Measurements from ENCODE around the gene FHOD1. TPM values are rescaled to one million over a fixed set of nuclear protein-coding genes. Genes with fewer than 3 reads are reported as not detected.

The FHOD1 gene
- total RNA-seq, 2 experiments from 2014 or later, result 102 to 105 TPM

DNA sequence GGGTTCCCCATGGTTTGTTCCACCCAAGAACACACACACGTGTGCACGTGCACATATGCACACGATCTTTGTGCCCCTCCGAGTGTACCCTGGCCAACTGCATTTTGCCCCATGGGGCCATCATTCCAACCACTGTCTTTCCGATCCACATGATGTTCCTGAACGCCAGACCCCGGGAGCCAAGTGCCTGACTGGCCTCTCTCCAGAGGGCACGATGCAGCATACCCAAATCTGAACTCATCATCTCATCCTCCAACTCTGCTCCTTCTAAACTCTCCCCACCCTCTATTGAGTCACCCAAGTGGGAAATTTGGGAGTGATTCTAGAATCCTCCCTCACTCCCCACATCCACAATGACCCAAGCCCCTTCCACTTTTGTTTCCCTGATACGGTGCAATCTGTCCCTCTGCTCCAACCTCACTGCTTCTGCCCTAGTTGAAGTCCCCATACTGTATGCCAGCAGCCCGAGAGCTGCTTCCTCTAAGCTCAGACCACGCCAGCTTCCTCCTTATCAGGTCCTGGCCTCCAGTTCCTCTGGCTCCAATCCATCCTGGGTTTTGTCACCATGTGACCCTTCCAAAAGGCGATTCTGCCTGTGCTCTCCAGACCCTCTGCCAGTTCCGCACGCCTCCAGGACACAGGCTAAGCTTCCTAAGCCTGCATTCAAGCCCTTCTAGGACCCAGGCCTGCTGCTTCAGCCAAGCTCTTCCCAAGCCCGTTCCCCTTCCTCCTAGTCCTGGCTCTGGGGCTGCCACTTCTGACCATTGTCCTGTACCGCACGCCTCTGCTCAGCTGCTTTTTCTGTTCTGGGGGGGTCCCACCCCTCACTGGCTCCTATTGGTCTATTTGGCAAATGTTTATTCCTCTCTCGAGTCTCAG lies 30.4 kb downstream of the FHOD1 start:
- TF ChIP-seq CTCF (IDR thresholded peaks at IDR 0.05), result no peak
- H3K36me3 Mint-ChIP-seq (ENCODE audit: low read depth), result no peaks in the 10 kb centered on the region
- POLR2A ChIA-PET, result interaction anchor here (1.2 to 1.5 kb wide), 3 partner anchors 10 to 27 kb away, joined by 3 to 5 read pairs (median 4); partner anchors contain the start of gene TMEM208
- no peak overlapping the region for H3K27ac Mint-ChIP-seq
- ATAC-seq, result no peak
- H3K4me3 Mint-ChIP-seq, result no peak overlapping the region
- H3K4me1 Mint-ChIP-seq (ENCODE audit: low read depth), result no peaks in the 10 kb centered on the region
- H3K9me3 Mint-ChIP-seq, result no peaks in the 10 kb centered on the region
- no peak for DNase-seq
- H3K27me3 Mint-ChIP-seq, result no peaks in the 10 kb centered on the region
- intact Hi-C loops (cut with micrococcal nuclease), result no loop called here
- CTCF ChIA-PET, result interaction anchor here (2.3 kb wide), 1 partner anchor 19 kb away, joined by 8 read pairs; no protein-coding TSS in a partner anchor

- DNase-seq (no peak), ATAC-seq (no peak)
- Mint-ChIP-seq H3K36me3 (ENCODE audit: low read depth) (no peaks in the 10 kb centered on the region), H3K27me3 (no peaks in the 10 kb centered on the region), H3K4me3 (no peak overlapping the region), H3K27ac (no peak overlapping the region), H3K9me3 (no peaks in the 10 kb centered on the region), H3K4me1 (ENCODE audit: low read depth) (no peaks in the 10 kb centered on the region)
- POLR2A ChIA-PET, result no interaction called here
- CTCF ChIA-PET, result no interaction called here
- intact Hi-C loops (cut with micrococcal nuclease), result no loop called here
- no peak for TF ChIP-seq CTCF (IDR thresholded peaks at IDR 0.05)
Observed at GRCh38 chr16:67215706-67216105, 31.6 kb downstream of the FHOD1 start.

DNA sequence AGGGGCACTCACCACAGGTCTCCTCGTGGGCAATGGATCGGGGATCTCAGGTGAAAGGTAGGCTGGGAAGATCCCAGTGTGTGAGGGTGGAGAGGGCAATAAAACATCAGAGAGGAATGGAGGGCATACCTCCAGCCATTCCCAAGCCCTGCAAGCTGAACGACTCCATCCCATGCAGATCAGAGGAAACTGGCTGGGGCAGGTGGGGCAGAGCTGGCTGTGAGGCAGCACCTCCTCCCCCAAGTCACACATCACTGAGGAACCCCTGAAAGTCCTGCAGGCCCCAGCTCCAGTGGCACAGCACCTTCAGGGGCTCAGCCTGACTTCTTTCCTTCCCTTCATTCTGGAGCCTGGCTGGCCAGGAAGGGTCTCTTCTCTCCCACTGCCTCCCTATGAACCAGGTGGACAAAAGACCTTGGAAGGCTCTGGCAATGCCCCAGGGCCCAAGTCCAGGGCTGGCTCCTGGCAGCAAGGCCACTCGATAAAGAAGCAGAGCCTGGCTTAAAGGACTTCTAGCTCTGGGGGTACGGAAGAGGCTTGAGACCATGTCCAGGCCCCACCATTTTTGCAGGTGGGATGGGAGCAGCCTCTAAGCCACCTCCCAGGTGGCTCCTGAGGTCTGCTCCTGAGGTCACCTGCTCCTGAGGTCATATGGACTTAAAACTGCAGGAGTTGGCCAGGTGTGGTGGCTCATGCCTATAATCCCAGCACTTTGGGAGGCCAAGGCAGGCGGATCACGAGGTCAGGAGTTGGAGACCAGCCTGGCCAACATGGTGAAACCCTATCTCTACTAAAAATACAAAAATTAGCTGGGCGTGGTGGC lies 33.9 kb downstream of the FHOD1 start:
- no peaks in the 10 kb centered on the region for H3K27me3 Mint-ChIP-seq
- intact Hi-C loops (cut with micrococcal nuclease), result no loop called here
- no peak for DNase-seq
- CTCF ChIA-PET, result interaction anchor here (1.5 to 4.1 kb wide), 2 partner anchors 15 to 28 kb away, joined by 3 to 15 read pairs; partner anchors contain the start of gene ELMO3
- H3K4me1 Mint-ChIP-seq (ENCODE audit: low read depth), result no peaks in the 10 kb centered on the region
- ATAC-seq, result no peak
- TF ChIP-seq CTCF (IDR thresholded peaks at IDR 0.05), result no peak
- H3K27ac Mint-ChIP-seq, result no peak overlapping the region
- POLR2A ChIA-PET, result interaction anchor here (1.8 to 1.9 kb wide), 2 partner anchors 9 to 12 kb away, joined by 4 to 5 read pairs; no protein-coding TSS in a partner anchor
- H3K4me3 Mint-ChIP-seq, result no peak overlapping the region
- H3K9me3 Mint-ChIP-seq, result no peaks in the 10 kb centered on the region
- no peaks in the 10 kb centered on the region for H3K36me3 Mint-ChIP-seq (ENCODE audit: low read depth)

DNA sequence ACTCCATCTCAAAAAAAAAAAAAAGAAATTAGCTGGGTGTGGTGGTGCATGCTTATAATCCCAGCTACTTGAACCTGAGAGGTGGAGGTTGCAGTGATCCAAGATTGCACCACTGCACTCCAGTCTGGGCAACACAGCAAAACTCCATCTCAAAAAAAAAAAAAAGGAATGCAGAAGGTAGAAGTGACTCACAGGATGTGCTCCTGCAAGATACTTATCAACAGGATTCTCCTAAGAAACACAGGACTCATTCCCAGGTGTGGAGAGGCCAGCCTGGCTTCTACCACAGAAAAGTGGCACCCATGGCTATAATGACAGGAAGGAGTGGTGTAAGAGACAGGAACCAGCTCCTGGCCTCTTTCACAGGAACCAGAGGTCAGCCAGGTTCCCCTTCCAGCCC lies 34.5 kb downstream of the FHOD1 start:
- ATAC-seq, result no peak
- Mint-ChIP-seq H3K27ac (no peak overlapping the region), H3K36me3 (ENCODE audit: low read depth) (no peaks in the 10 kb centered on the region), H3K4me3 (no peak overlapping the region), H3K4me1 (ENCODE audit: low read depth) (no peaks in the 10 kb centered on the region), H3K27me3 (no peaks in the 10 kb centered on the region), H3K9me3 (no peaks in the 10 kb centered on the region)
- DNase-seq, result no peak
- TF ChIP-seq CTCF (IDR thresholded peaks at IDR 0.05), result no peak
- ChIA-PET CTCF (interaction anchor here (4.1 kb wide), 1 partner anchor 15 kb away, joined by 15 read pairs; the partner anchor contains the start of gene ELMO3), POLR2A (interaction anchor here (1.3 to 1.9 kb wide), 3 partner anchors 8 to 15 kb away, joined by 4 to 6 read pairs (median 5); no protein-coding TSS in a partner anchor)
- intact Hi-C loops (cut with micrococcal nuclease), result no loop called here

All from activated CD8-positive, alpha-beta T cell treated with anti-CD3 and anti-CD28 coated beads for 36 hours (primary cell).